K562 (cell line): Measurements from ENCODE around the gene CNPY2. TPM values are rescaled to one million over a fixed set of nuclear protein-coding genes. Genes with fewer than 3 reads are reported as not detected.
"Not testable (repeated sequence)": the region's sequence is repeated elsewhere in the genome, so short reads cannot be mapped to it uniquely, and the experiment has no call there.

Experiments used
- ATAC-seq: fragments of 200-7000 bp; cut with Tn5 transposase; 3 replicates; pipeline ENCODE4 v1.9.1; 2020; ENCODE audit warnings: moderate library complexity
- BruUV-seq: library from RNA; stranded (reverse); fragments of 400-500 nt; replicated peaks from 2 replicates; lab custom pipeline; 2021; lab: Mats Ljungman, UMichigan
- CTCF ChIA-PET: fragments of 300-600 bp; formaldehyde crosslinking; extraction: SDS; loops from one replicate; lab custom pipeline; 2021; ENCODE audit warnings: low intra/inter-chr PET ratio; lab: Yijun Ruan, JAX
- POLR2A ChIA-PET: fragments of 300-600, 350-650 bp; sonication (Branson Sonifier 250); formaldehyde crosslinking; extraction: SDS; loops from one replicate; lab custom pipeline; 2021; ENCODE audit warnings: antibody characterized with exemption, inconsistent platforms; lab: Yijun Ruan, JAX
- DNase-seq, 4 experiments: peaks; one replicate each; pipeline versions ENCODE4 v3.0.0 to v3.0.0-alpha.2; 2011 to 2018; ENCODE audit warnings: low spot score in 3 of 4, mixed read lengths in 3 of 4; ENCODE audit errors: extremely low read depth in 1 of 4
- FAIRE-seq: peaks from 2 replicates; lab custom pipeline; 2011; peaks lifted over from hg19 to GRCh38; lab: Jason Lieb, UNC
- H2AFZ ChIP-seq: 2 replicates; pipeline ENCODE4 v1.6.0; 2011; ENCODE audit warnings: low read depth, low read length, control low read depth, inconsistent platforms
- H3K27ac ChIP-seq: fragments of 200-600 bp; 3 replicates; pipeline ENCODE4 v1.8.0; 2011; ENCODE audit warnings: low read depth, mild to moderate bottlenecking, control low read depth, inconsistent platforms, low read length, moderate library complexity, mixed read lengths; ENCODE audit errors: extremely low read depth
- H3K27me3 ChIP-seq, 2 experiments: fragments of 300-600 bp in 1 of 2; 2 replicates in 1 of 2; 3 replicates in 1 of 2; pipeline versions ENCODE4 v1.6.0 to v1.8.0; 2011; ENCODE audit warnings: inconsistent platforms in 2 of 2, low read length in 2 of 2, mild to moderate bottlenecking in 1 of 2, mixed read lengths in 1 of 2, moderate library complexity in 1 of 2; ENCODE audit not compliant: control insufficient read depth in 2 of 2, insufficient read depth in 2 of 2
- H3K36me3 ChIP-seq: fragments of 300-600 bp; 3 replicates; pipeline ENCODE4 v1.8.0; 2011; ENCODE audit warnings: mild to moderate bottlenecking, low read length, inconsistent platforms; ENCODE audit not compliant: control insufficient read depth, insufficient read depth
- H3K4me1 ChIP-seq, 2 experiments: fragments of 200-600 bp in 1 of 2; replicated peaks in 1 of 2; 2 replicates in 1 of 2; 3 replicates in 1 of 2; pipeline versions ENCODE4 v1.5.1 to v1.8.0; 2011; ENCODE audit warnings: inconsistent platforms in 2 of 2, low read length in 2 of 2, mild to moderate bottlenecking in 1 of 2, mixed read lengths in 1 of 2, moderate library complexity in 1 of 2; ENCODE audit not compliant: control insufficient read depth in 2 of 2, insufficient read depth in 2 of 2
- H3K4me2 ChIP-seq: 2 replicates; pipeline ENCODE4 v1.6.1; 2011; ENCODE audit warnings: low read length, control low read depth, inconsistent platforms, mixed read lengths; ENCODE audit not compliant: insufficient read depth
- H3K4me3 ChIP-seq: fragments of 200-600 bp; sonication (generic), shearing (Covaris generic); 2 replicates; pipeline ENCODE4 v1.5.1; 2016; ENCODE audit warnings: control low read depth, inconsistent platforms
- H3K79me2 ChIP-seq: fragments of 200-600 bp; 3 replicates; pipeline ENCODE4 v1.8.0; 2011; ENCODE audit warnings: low read length, inconsistent platforms; ENCODE audit not compliant: control insufficient read depth, insufficient read depth
- H3K9ac ChIP-seq, 2 experiments: 2 replicates each; pipeline versions ENCODE4 v1.6.0 to v1.6.1; 2011; ENCODE audit warnings: low read depth in 2 of 2, low read length in 2 of 2, control low read depth in 1 of 2, inconsistent platforms in 1 of 2, mild to moderate bottlenecking in 1 of 2, mixed read lengths in 1 of 2; ENCODE audit not compliant: insufficient read depth in 1 of 2
- H3K9me1 ChIP-seq: one replicate; pipeline ENCODE4 v1.6.0; 2011; ENCODE audit warnings: inconsistent platforms, mild to moderate bottlenecking, low read length, moderate library complexity; ENCODE audit not compliant: control insufficient read depth, insufficient read depth
- H3K9me3 ChIP-seq: replicated peaks from 2 replicates; pipeline ENCODE4 v1.5.1; 2011; ENCODE audit warnings: low read depth, low read length, inconsistent platforms; ENCODE audit not compliant: control insufficient read depth, insufficient read depth
- H4K20me1 ChIP-seq: replicated peaks from 2 replicates; pipeline ENCODE4 v1.6.1; 2011; ENCODE audit warnings: low read length, inconsistent platforms, mixed read lengths; ENCODE audit not compliant: control insufficient read depth, insufficient read depth
- BDP1 ChIP-seq: IDR thresholded peaks from 3 replicates; pipeline ENCODE4 v1.6.1; 2011; ENCODE audit not compliant: insufficient read length, insufficient read depth
- CEBPG ChIP-seq, 3 experiments: fragments of 200-800 bp in 1 of 3; sonication (Bioruptor generic) in 1 of 3; sonication (generic) in 1 of 3; formaldehyde crosslinking in 1 of 3; IDR thresholded peaks in 2 of 3; conservative IDR thresholded peaks in 1 of 3; 2 replicates each; pipeline versions ENCODE4 v1.6.1 to v1.8.0; 2016 to 2022; ENCODE audit warnings: missing compliant biosample characterization in 2 of 3, missing genetic modification characterization in 2 of 3, mild to moderate bottlenecking in 1 of 3, missing genetic modification reagents in 1 of 3
- CSDE1 ChIP-seq, 2 experiments: fragments of 450-650 bp; IDR thresholded peaks; 2 replicates each; pipeline ENCODE4 v1.6.1; 2016; ENCODE audit warnings: mild to moderate bottlenecking in 1 of 2
- ETV6 ChIP-seq, 3 experiments: fragments of 150-350 bp in 1 of 3; sonication (generic) in 1 of 3; formaldehyde crosslinking in 1 of 3; IDR thresholded peaks; 2 replicates each; pipeline versions ENCODE4 v1.6.1 to v1.8.0; 2014 to 2022; ENCODE audit warnings: borderline replicate concordance in 2 of 3, low read depth in 2 of 3, antibody characterized with exemption in 1 of 3, low read length in 1 of 3, mild to moderate bottlenecking in 1 of 3, missing genetic modification reagents in 1 of 3
- GATAD2A ChIP-seq: fragments of 450-650 bp; IDR thresholded peaks from 2 replicates; pipeline ENCODE4 v1.6.1; 2017
- TGIF2 ChIP-seq: sonication (generic); formaldehyde crosslinking; IDR thresholded peaks from 2 replicates; pipeline ENCODE4 v1.8.1; 2022; ENCODE audit warnings: mild to moderate bottlenecking, missing genetic modification reagents, moderate library complexity
- U2AF1 ChIP-seq: fragments of 200-400 bp; formaldehyde crosslinking; optimal IDR thresholded peaks from 2 replicates; pipeline ENCODE3; 2017; ENCODE audit warnings: mild to moderate bottlenecking, low read depth, low read length, moderate library complexity
- ZNF121 ChIP-seq: sonication (generic); formaldehyde crosslinking; conservative IDR thresholded peaks from 2 replicates; pipeline ENCODE4 v1.8.0; 2022; ENCODE audit warnings: missing genetic modification reagents
- WGBS: fragments of 100-300 bp; shearing (Covaris generic); methylation state at CpG from one replicate; pipeline ENCODE4 v1.1.6; 2016; ENCODE audit warnings: low coverage, mixed read lengths; ENCODE audit not compliant: insufficient coverage; ENCODE audit errors: missing lambda C conversion rate; 5-methylcytosine and 5-hydroxymethylcytosine counted together
- in situ Hi-C: fragments of 300-500 bp; cut with MboI; formaldehyde crosslinking; loops from 4 replicates; pipeline ENCODE4 v1.15.0; 2018; ENCODE audit warnings: inconsistent platforms, mixed read lengths
- intact Hi-C: fragments of 100-400 bp; cut with micrococcal nuclease; formaldehyde crosslinking; loops from 2 replicates; pipeline ENCODE4 v1.14.2; 2022
- polyA plus RNA-seq, 8 experiments: library from polyadenylated mRNA; depleted of rRNA in 4 of 8; stranded (reverse) in 5 of 8; unstranded in 3 of 8; fragments of >200 nt; fragmentation: Nextera tagmentation in 2 of 8; fragmentation: Illumina TruSeq in 1 of 8; extraction: Ambion mirVana in 2 of 8; extraction: Trizol in 1 of 8; gene quantifications; 2 replicates each; pipeline versions ENCODE4 v1.2.1 to v1.2.3, GENCODE V29; 2011 to 2014; ENCODE audit warnings: inconsistent platforms in 1 of 8, missing spikeins in 1 of 8
- total RNA-seq, 7 experiments: library from RNA; depleted of rRNA in 6 of 7; stranded (reverse); fragments of >200 nt in 6 of 7; fragmentation: Illumina TruSeq in 2 of 7; extraction: Trizol in 2 of 7; gene quantifications; 2 replicates each; pipeline versions ENCODE4 v1.2.1 to v1.2.3, GENCODE V29; 2011 to 2021; ENCODE audit warnings: low replicate concordance in 1 of 7
- TF ChIP-seq, protein P1 (sequence below): sonication (generic); formaldehyde crosslinking; IDR thresholded peaks from 2 replicates; pipeline ENCODE4 v1.8.0; 2022; ENCODE audit warnings: mild to moderate bottlenecking, low read depth, missing genetic modification reagents
- TF ChIP-seq, protein P2 (sequence below): fragments of 200-800 bp; sonication (Bioruptor generic); IDR thresholded peaks from 2 replicates; pipeline ENCODE4 v1.6.1; 2017; ENCODE audit warnings: missing genetic modification characterization, missing compliant biosample characterization

The CNPY2 gene
- total and polyA plus RNA-seq, 9 of the 15 experiments (the other 6 are each of a cell fraction or from before 2014, with no cell fraction given): 33.8 to 190 (median 138) TPM

DNA sequence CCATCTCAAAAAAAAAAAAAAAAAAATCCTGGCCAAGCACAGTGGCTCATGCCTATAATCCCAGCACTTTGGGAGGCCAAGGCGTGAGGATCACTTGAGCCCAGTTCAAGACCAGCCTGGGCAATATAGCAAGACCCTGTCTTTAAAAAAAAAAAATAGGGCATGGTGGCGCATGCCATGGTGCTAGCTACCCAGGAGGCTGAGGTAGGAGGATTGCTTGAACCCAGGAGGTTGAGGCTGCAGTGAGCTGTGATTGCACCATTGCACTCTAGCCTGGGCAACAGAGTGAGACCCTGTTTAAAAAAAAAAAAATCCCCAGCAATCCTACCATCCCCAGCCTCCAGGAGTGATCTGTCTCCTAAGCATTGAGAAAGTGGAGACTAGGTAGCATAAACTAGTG is 26.5 kb upstream of the CNPY2 start:
- H3K4me1 ChIP-seq: peaks cover 8 to 20% of the 10 kb centered on the region in 2 experiments; a peak in 4 of 5 replicates
- H4K20me1 ChIP-seq, H3K9me1 ChIP-seq, H2AFZ ChIP-seq, FAIRE-seq, in situ Hi-C loops, DNase-seq, H3K27me3 ChIP-seq, CTCF ChIA-PET, H3K4me3 ChIP-seq, H3K27ac ChIP-seq, ATAC-seq, BruUV-seq, H3K79me2 ChIP-seq, H3K9me3 ChIP-seq, H3K9ac ChIP-seq, intact Hi-C loops, H3K4me2 ChIP-seq: not testable (repeated sequence)
- POLR2A ChIA-PET: interaction anchor here (0.6 to 19.0 kb wide), 2 partner anchors 12 to 336 kb away, joined by 3 to 274 read pairs; partner anchors contain the start of genes APOF and STAT2
- H3K36me3 ChIP-seq: peaks cover 48% of the 10 kb centered on the region; the same call in 2 of the 3 replicates
- peak; percentile 84 for TF ChIP-seq ZNF121 (CRISPR knock-in tag)
- 88% methylated on average over 1 of the region's 2 CpGs for WGBS

DNA sequence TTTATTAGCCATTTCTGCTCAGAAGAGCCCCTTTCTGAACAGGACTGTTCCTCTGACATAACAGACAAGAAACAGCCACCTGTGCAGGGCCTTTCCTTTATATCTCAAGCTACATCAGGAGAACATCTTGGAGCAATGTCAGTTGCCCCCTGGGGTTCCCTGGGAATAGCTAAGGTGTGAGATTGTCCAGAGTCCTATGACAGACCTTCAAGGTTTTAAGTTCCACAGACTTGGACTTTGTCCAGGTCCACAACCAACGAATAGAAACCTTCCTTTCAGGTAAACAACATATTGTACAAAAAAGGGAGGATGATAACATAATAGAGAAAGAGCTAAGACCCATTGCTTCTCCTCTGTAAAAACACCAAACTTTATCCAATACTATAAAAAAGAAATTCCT is 25.8 kb upstream of the CNPY2 start:
- H3K27ac ChIP-seq: peak overlapping the region; percentile 40; the same call in 1 of the 3 replicates
- H4K20me1 ChIP-seq: no peaks in the 10 kb centered on the region
- no peak overlapping the region for H2AFZ ChIP-seq
- TF ChIP-seq GATAD2A (no peak), BDP1 (no peak), U2AF1 (no peak), ETV6 (IDR thresholded peaks at IDR 0.05; ENCODE audit: borderline replicate concordance in 1 of 2, low read depth in 2 of 2, low read length in 1 of 2) (no peak), ETV6 (CRISPR knock-in tag; IDR thresholded peaks at IDR 0.05; ENCODE audit: borderline replicate concordance) (no peak), TGIF2 (CRISPR knock-in tag) (no peak), CEBPG (CRISPR knock-in tag; IDR thresholded peaks at IDR 0.05) (no peak), CEBPG (tag; conservative IDR thresholded peaks at IDR 0.05 in 1 of 2, IDR thresholded peaks at IDR 0.05 in 1 of 2) (no peak), CSDE1 (IDR thresholded peaks at IDR 0.05) (no peak)
- TF ChIP-seq, protein P1, sequence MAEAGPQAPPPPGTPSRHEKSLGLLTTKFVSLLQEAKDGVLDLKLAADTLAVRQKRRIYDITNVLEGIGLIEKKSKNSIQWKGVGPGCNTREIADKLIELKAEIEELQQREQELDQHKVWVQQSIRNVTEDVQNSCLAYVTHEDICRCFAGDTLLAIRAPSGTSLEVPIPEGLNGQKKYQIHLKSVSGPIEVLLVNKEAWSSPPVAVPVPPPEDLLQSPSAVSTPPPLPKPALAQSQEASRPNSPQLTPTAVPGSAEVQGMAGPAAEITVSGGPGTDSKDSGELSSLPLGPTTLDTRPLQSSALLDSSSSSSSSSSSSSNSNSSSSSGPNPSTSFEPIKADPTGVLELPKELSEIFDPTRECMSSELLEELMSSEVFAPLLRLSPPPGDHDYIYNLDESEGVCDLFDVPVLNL (CRISPR knock-in tag): no peak
- TF ChIP-seq, protein P2, sequence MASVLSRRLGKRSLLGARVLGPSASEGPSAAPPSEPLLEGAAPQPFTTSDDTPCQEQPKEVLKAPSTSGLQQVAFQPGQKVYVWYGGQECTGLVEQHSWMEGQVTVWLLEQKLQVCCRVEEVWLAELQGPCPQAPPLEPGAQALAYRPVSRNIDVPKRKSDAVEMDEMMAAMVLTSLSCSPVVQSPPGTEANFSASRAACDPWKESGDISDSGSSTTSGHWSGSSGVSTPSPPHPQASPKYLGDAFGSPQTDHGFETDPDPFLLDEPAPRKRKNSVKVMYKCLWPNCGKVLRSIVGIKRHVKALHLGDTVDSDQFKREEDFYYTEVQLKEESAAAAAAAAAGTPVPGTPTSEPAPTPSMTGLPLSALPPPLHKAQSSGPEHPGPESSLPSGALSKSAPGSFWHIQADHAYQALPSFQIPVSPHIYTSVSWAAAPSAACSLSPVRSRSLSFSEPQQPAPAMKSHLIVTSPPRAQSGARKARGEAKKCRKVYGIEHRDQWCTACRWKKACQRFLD (CRISPR knock-in tag): no peak
- H3K27me3 ChIP-seq: no peaks in the 10 kb centered on the region
- H3K9me1 ChIP-seq: peaks cover 7% of the 10 kb centered on the region
- H3K79me2 ChIP-seq: peaks cover 7% of the 10 kb centered on the region; the same call in 2 of the 3 replicates
- POLR2A ChIA-PET: interaction anchor here (0.6 to 19.0 kb wide), 4 partner anchors 9 to 336 kb away, joined by 3 to 274 read pairs (median 3); partner anchors contain the start of genes APOF and STAT2
- no peaks in the 10 kb centered on the region for H3K9me3 ChIP-seq
- no peak overlapping the region for H3K9ac ChIP-seq
- peaks cover 42% of the 10 kb centered on the region; the same call in 2 of the 3 replicates for H3K36me3 ChIP-seq
- H3K4me1 ChIP-seq: peaks cover 8 to 25% of the 10 kb centered on the region in 2 experiments; a peak in 4 of 5 replicates
- intact Hi-C loops (no loop called here), in situ Hi-C loops (no loop called here)
- CTCF ChIA-PET: no interaction called here
- DNase-seq (no peak), FAIRE-seq (no peak), ATAC-seq (no peak)
- WGBS: 18% methylated on average over 1 of the region's 1 CpG
- H3K4me3 ChIP-seq: no peak overlapping the region
- no peak overlapping the region for H3K4me2 ChIP-seq
- no TSS peak for BruUV-seq
